ENCODE data around the gene RTN4IP1. TPM values are rescaled to one million over a fixed set of nuclear protein-coding genes. Genes with fewer than 3 reads are reported as not detected.
"Not testable (repeated sequence)": the region's sequence is repeated elsewhere in the genome, so short reads cannot be mapped to it uniquely, and the experiment has no call there.

RTN4IP1 gene
- polyA plus RNA-seq, 1 of the 3 experiments (the other 2 are of a cell fraction): 4.3 TPM

DNA sequence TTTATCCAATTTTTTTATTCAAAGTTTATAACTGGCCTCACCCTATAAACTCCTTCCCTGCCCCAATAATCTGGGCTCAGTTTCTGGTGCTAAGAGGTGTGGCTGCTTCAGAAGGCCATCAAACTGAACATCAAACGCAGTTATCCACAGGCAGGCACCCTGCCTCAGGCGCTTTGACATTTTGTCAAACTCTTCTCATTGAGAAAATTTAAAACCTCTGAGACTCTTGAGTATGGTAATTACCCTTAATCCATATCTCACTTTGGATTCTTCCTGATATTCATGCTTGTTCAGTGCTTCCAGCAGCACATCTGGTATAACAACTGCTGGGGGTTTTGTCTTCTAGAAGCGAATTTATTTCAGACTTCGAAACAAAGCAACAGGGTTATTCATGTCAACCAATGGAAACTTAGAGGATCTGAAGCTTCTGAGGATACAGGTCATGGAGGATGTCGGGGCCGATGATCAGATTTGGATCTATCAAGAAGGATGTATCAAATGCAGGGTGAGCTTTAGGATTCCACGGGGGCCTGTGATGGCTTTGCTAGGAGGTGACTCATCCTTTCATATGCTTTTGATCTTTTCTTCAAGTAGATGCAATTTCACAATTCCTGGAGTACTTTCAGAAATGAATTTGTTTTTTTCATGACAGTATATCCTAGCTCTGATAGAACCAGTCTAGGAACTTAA, 68.2 kb downstream of the RTN4IP1 start:
- H3F3A ChIP-seq (replicated peaks; ENCODE audit: insufficient read depth): peaks cover 25% of the 10 kb centered on the region
- H3K9me3 ChIP-seq: no peaks in the 10 kb centered on the region
- no peak overlapping the region for H3K4me3 ChIP-seq (ENCODE audit: low read depth in 2 of 2, low read length in 1 of 2)
- peak overlapping the region in 1 of 2 experiments; percentile 52; a peak in 1 of 4 replicates for H3K27ac ChIP-seq (ENCODE audit: low read depth in 2 of 2, low read length in 1 of 2)
- no peaks in the 10 kb centered on the region for H3K79me2 ChIP-seq (ENCODE audit: insufficient read depth)
- H3K27me3 ChIP-seq (ENCODE audit: insufficient read depth): no peaks in the 10 kb centered on the region
- 65% methylated on average over 7 of the region's 7 CpGs for WGBS (ENCODE audit: low lambda C conversion rate)
- peaks cover 31 to 42% of the 10 kb centered on the region in 2 experiments for H3K36me3 ChIP-seq (replicated peaks in 1 of 2; ENCODE audit: control insufficient read depth in 1 of 2, insufficient read depth in 2 of 2, low read length in 1 of 2)
- H3K4me1 ChIP-seq (ENCODE audit: control insufficient read depth in 1 of 2, insufficient read depth in 2 of 2, low read depth in 1 of 2, low read length in 1 of 2): peaks cover 0 to 5% of the 10 kb centered on the region in 2 experiments; a peak in 1 of 4 replicates
- CTCF ChIA-PET: interaction anchor here (1.4 to 3.8 kb wide), 4 partner anchors 16 to 418 kb away, joined by 3 to 30 read pairs (median 5); no protein-coding TSS in a partner anchor
- TF ChIP-seq, protein P1, sequence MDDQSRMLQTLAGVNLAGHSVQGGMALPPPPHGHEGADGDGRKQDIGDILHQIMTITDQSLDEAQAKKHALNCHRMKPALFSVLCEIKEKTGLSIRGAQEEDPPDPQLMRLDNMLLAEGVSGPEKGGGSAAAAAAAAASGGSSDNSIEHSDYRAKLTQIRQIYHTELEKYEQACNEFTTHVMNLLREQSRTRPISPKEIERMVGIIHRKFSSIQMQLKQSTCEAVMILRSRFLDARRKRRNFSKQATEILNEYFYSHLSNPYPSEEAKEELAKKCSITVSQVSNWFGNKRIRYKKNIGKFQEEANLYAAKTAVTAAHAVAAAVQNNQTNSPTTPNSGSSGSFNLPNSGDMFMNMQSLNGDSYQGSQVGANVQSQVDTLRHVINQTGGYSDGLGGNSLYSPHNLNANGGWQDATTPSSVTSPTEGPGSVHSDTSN (IDR thresholded peaks at IDR 0.05): peak; percentile 39; the same call in 1 of the 2 replicates
- TF ChIP-seq TCF12 (IDR thresholded peaks at IDR 0.05) (peak; percentile 75), JUND (IDR thresholded peaks at IDR 0.05) (peak; percentile 64), MXI1 (IDR thresholded peaks at IDR 0.05; ENCODE audit: low read depth, low read length) (no peak), MAX (IDR thresholded peaks at IDR 0.05; ENCODE audit: low read depth) (no peak; the same call in 1 of the 2 replicates), TAF1 (IDR thresholded peaks at IDR 0.05; ENCODE audit: borderline replicate concordance, low read depth, low read length) (no peak), YY1 (IDR thresholded peaks at IDR 0.05; ENCODE audit: low read depth) (no peak), TEAD4 (IDR thresholded peaks at IDR 0.05; ENCODE audit: borderline replicate concordance, insufficient read depth) (0 out of 2 replicates have a peak, but pooled peaks have one; percentile 26), FOXM1 (IDR thresholded peaks at IDR 0.05; ENCODE audit: low read depth) (no peak), FOSL2 (IDR thresholded peaks at IDR 0.05; ENCODE audit: borderline replicate concordance, low read depth) (peak; percentile 80)
- H2AFZ ChIP-seq (ENCODE audit: low read depth): no peak overlapping the region
- H3K4me2 ChIP-seq: no peak overlapping the region
- H3K9me2 ChIP-seq: no peaks in the 10 kb centered on the region
- POLR2A ChIA-PET: no interaction called here
- DNase-seq: no peak
- no peaks in the 10 kb centered on the region for H4K20me1 ChIP-seq (ENCODE audit: insufficient read depth)
- no peak overlapping the region for H3K9ac ChIP-seq

- H3K9me3 ChIP-seq; H3K9me2 ChIP-seq; H3K79me2 ChIP-seq (ENCODE audit: insufficient read depth); H3K9ac ChIP-seq; H3K4me2 ChIP-seq; H4K20me1 ChIP-seq (ENCODE audit: insufficient read depth); H3K27ac ChIP-seq (ENCODE audit: low read depth in 2 of 2, low read length in 1 of 2); DNase-seq; H2AFZ ChIP-seq (ENCODE audit: low read depth); H3K27me3 ChIP-seq (ENCODE audit: insufficient read depth); H3K4me3 ChIP-seq (ENCODE audit: low read depth in 2 of 2, low read length in 1 of 2); POLR2A ChIA-PET; H3K4me1 ChIP-seq (ENCODE audit: control insufficient read depth in 1 of 2, insufficient read depth in 2 of 2, low read depth in 1 of 2, low read length in 1 of 2): not testable (repeated sequence)
- CTCF ChIA-PET: interaction anchor here (0.8 to 1.3 kb wide), 2 partner anchors 225 to 376 kb away, joined by 3 to 4 read pairs; no protein-coding TSS in a partner anchor
- WGBS (ENCODE audit: low lambda C conversion rate): 94% methylated on average over 5 of the region's 5 CpGs
- Histone ChIP-seq H3F3A (replicated peaks; ENCODE audit: insufficient read depth) (peaks cover 17% of the 10 kb centered on the region), H3K36me3 (replicated peaks in 1 of 2; ENCODE audit: control insufficient read depth in 1 of 2, insufficient read depth in 2 of 2, low read length in 1 of 2) (peaks cover 28 to 40% of the 10 kb centered on the region in 2 experiments)
Measured at GRCh38 chr6:106559659-106560058, 69.6 kb downstream of the RTN4IP1 start.

Data from SK-N-SH (cell line).